HFFc6 (cell line): ENCODE measurements around the gene TNFAIP3. TPM values are rescaled to one million over a fixed set of nuclear protein-coding genes. Genes with fewer than 3 reads are reported as not detected.
A peak's percentile ranks its signal among the peaks of the same experiment; 100 is the strongest.
"Not testable (repeated sequence)": the region's sequence is repeated elsewhere in the genome, so short reads cannot be mapped to it uniquely, and the experiment has no call there.

Source experiments
- DNase-seq: peaks from one replicate; pipeline ENCODE4 v3.0.0-alpha.2; 2018
- H3K27ac Mint-ChIP-seq: 2 replicates; pipeline ENCODE4 v1.8.0; 2020; ENCODE audit warnings: mild to moderate bottlenecking, mixed read lengths
- H3K27me3 Mint-ChIP-seq: 2 replicates; pipeline ENCODE4 v1.8.0; 2021; ENCODE audit warnings: mild to moderate bottlenecking, moderate library complexity, mixed read lengths; ENCODE audit not compliant: insufficient read depth
- H3K36me3 Mint-ChIP-seq: 2 replicates; pipeline ENCODE4 v1.8.0; 2021; ENCODE audit warnings: low read depth, mixed read lengths
- H3K4me1 Mint-ChIP-seq: 2 replicates; pipeline ENCODE4 v1.8.0; 2020; ENCODE audit warnings: low read depth, mixed read lengths
- H3K4me3 Mint-ChIP-seq: 2 replicates; pipeline ENCODE4 v1.8.0; 2020; ENCODE audit warnings: mild to moderate bottlenecking, moderate library complexity, mixed read lengths
- H3K9me3 Mint-ChIP-seq: 2 replicates; pipeline ENCODE4 v1.8.0; 2020; ENCODE audit warnings: mild to moderate bottlenecking, mixed read lengths
- CTCF ChIP-seq: fragments of 200-600 bp; sonication (generic); IDR thresholded peaks from 2 replicates; pipeline ENCODE4 v1.5.0; 2021; ENCODE audit warnings: antibody characterized with exemption, mild to moderate bottlenecking
- total RNA-seq, 6 experiments: library from RNA; stranded (reverse); fragmentation: NEBNext Ultra II Directional; extraction: Animal tissue kit (Norgen Biotek cat#: 25700); gene quantifications; 2 replicates in 1 of 6; 3 replicates in 5 of 6; pipeline ENCODE4 v1.2.3, GENCODE V29; 2021

Gene TNFAIP3
- total RNA-seq, 6 experiments from 2014 or later = 4.5 to 17.2 (median 7.8) TPM

DNA sequence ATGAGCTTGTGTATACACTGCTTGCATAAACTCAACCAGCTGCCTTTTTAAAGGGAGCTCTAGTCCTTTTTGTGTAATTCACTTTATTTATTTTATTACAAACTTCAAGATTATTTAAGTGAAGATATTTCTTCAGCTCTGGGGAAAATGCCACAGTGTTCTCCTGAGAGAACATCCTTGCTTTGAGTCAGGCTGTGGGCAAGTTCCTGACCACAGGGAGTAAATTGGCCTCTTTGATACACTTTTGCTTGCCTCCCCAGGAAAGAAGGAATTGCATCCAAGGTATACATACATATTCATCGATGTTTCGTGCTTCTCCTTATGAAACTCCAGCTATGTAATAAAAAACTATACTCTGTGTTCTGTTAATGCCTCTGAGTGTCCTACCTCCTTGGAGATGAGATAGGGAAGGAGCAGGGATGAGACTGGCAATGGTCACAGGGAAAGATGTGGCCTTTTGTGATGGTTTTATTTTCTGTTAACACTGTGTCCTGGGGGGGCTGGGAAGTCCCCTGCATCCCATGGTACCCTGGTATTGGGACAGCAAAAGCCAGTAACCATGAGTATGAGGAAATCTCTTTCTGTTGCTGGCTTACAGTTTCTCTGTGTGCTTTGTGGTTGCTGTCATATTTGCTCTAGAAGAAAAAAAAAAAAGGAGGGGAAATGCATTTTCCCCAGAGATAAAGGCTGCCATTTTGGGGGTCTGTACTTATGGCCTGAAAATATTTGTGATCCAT lies 15.3 kb downstream of the TNFAIP3 start:
- no peaks in the 10 kb centered on the region; the same call in 1 of the 2 replicates for H3K27me3 Mint-ChIP-seq
- H3K36me3 Mint-ChIP-seq = peaks cover 20% of the 10 kb centered on the region
- peaks cover 11% of the 10 kb centered on the region for H3K4me1 Mint-ChIP-seq
- peaks cover 10% of the 10 kb centered on the region; the same call in 1 of the 2 replicates for H3K9me3 Mint-ChIP-seq
- DNase-seq = no peak
- TF ChIP-seq CTCF = no peak
- H3K27ac Mint-ChIP-seq = peak overlapping the region; percentile 3; the same call in 1 of the 2 replicates
- H3K4me3 Mint-ChIP-seq = no peak overlapping the region

DNA sequence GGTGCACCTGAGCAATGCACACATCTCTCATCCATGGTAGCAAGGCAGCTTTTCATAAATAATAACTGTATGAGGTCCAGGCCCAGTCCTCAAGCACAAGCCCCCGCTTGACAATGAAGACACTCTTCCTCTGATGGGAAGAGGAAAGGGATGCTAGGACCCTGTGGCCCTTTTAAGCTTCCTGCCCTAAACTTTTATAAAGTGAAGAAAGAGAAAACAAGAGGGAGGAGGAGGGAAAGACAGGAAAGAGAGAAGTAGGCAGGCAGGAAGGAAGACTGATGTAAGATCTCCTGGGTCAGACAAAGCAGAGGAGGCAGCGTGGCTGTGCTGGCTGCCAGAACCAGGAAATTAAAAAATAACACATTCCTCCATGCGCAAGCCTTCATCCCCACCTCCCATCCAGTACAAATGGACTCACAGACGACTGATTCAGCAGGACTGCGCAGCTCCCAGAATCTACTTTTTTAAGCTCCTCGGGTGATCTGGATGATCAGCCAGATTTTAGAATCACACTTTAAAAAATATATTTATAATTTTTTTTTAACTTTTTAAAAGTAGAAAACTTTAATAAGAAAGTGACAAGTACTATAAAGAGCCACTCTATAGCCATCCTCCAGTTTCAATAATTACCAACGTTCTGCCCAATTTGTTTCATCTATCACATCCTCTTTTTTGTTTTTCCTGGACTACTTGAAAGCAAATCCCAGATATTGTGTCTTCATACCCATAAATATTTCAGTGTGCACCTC lies 16.5 kb downstream of the TNFAIP3 start:
- H3K4me3 Mint-ChIP-seq = no peak overlapping the region; the same call in 1 of the 2 replicates

GRCh38 chr6:137884149-137884909 lies 17.3 kb downstream of the TNFAIP3 start:
- H3K36me3 Mint-ChIP-seq = peaks cover 26% of the 10 kb centered on the region
- H3K4me1 Mint-ChIP-seq = peaks cover 11% of the 10 kb centered on the region
- DNase-seq = no peak
- peaks cover 17% of the 10 kb centered on the region for H3K9me3 Mint-ChIP-seq
- no peaks in the 10 kb centered on the region; the same call in 1 of the 2 replicates for H3K27me3 Mint-ChIP-seq
- TF ChIP-seq CTCF = no peak
- no peak overlapping the region for H3K27ac Mint-ChIP-seq
- H3K4me3 Mint-ChIP-seq = no peak overlapping the region

More for the DNA sequence above, 16.5 kb downstream of the TNFAIP3 start:
- Mint-ChIP-seq H3K9me3 (peaks cover 14% of the 10 kb centered on the region), H3K36me3 (peaks cover 21% of the 10 kb centered on the region), H3K4me1 (peaks cover 11% of the 10 kb centered on the region), H3K27ac (peak overlapping the region; percentile 62), H3K27me3 (no peaks in the 10 kb centered on the region; the same call in 1 of the 2 replicates)
- no peak for TF ChIP-seq CTCF
- DNase-seq = no peak

- H3K27ac Mint-ChIP-seq = not testable (repeated sequence)
These were observed 17.8 kb downstream of the TNFAIP3 start for GRCh38 chr6:137884910-137885229.

GRCh38 chr6:137886226-137886625 lies 19.2 kb downstream of the TNFAIP3 start:
- not testable (repeated sequence) for H3K27ac Mint-ChIP-seq, DNase-seq, H3K27me3 Mint-ChIP-seq, H3K4me3 Mint-ChIP-seq
- H3K36me3 Mint-ChIP-seq = peaks cover 36% of the 10 kb centered on the region
- H3K4me1 Mint-ChIP-seq = peaks cover 14% of the 10 kb centered on the region
- peaks cover 28% of the 10 kb centered on the region for H3K9me3 Mint-ChIP-seq

More at GRCh38 chr6:137884910-137885229, 17.8 kb downstream of the TNFAIP3 start:
- H3K27me3 Mint-ChIP-seq, H3K4me3 Mint-ChIP-seq, DNase-seq: not testable (repeated sequence)
- H3K36me3 Mint-ChIP-seq = peaks cover 28% of the 10 kb centered on the region
- H3K9me3 Mint-ChIP-seq = peaks cover 20% of the 10 kb centered on the region
- H3K4me1 Mint-ChIP-seq = peaks cover 11% of the 10 kb centered on the region

- H3K27me3 Mint-ChIP-seq = no peaks in the 10 kb centered on the region
- H3K4me3 Mint-ChIP-seq = no peak overlapping the region
- no peak for TF ChIP-seq CTCF
- H3K4me1 Mint-ChIP-seq = peaks cover 51% of the 10 kb centered on the region
- peaks cover 40% of the 10 kb centered on the region for H3K36me3 Mint-ChIP-seq
- no peak for DNase-seq
- H3K27ac Mint-ChIP-seq = no peak overlapping the region
- H3K9me3 Mint-ChIP-seq = peaks cover 33% of the 10 kb centered on the region
These were observed 24.0 kb downstream of the TNFAIP3 start for GRCh38 chr6:137890983-137891537.
